Liver (tissue), 9 donors: Measurements from ENCODE around the gene CD55. TPM values are rescaled to one million over a fixed set of nuclear protein-coding genes. Genes with fewer than 3 reads are reported as not detected.

ENCODE experiments used
- DNase-seq: peaks from one replicate; pipeline ENCODE4 v3.0.0-alpha.2; 2017; ENCODE audit warnings: low spot score
- H3K27ac ChIP-seq, 2 donors: one replicate each; pipeline ENCODE4 v1.7.0; 2013; ENCODE audit warnings: inconsistent platforms in 2 of 2, low read length in 2 of 2, control low read depth in 1 of 2, low read depth in 1 of 2, mild to moderate bottlenecking in 1 of 2
- H3K27me3 ChIP-seq, 4 donors: one replicate each; pipeline versions ENCODE4 v1.6.1 to v1.7.0; 2013; ENCODE audit warnings: low read length in 3 of 4, inconsistent platforms in 1 of 4, mild to moderate bottlenecking in 1 of 4, moderate library complexity in 1 of 4; ENCODE audit not compliant: control insufficient read depth in 4 of 4, insufficient read depth in 4 of 4
- H3K36me3 ChIP-seq, 4 donors: one replicate each; pipeline versions ENCODE4 v1.6.1 to v1.7.0; 2013; ENCODE audit warnings: low read length in 3 of 4, mild to moderate bottlenecking in 3 of 4, low read depth in 1 of 4, moderate library complexity in 1 of 4; ENCODE audit not compliant: control insufficient read depth in 4 of 4, insufficient read depth in 3 of 4
- H3K4me1 ChIP-seq, 4 donors: one replicate each; pipeline versions ENCODE4 v1.6.1 to v1.7.0; 2013; ENCODE audit warnings: low read length in 3 of 4, mild to moderate bottlenecking in 3 of 4, moderate library complexity in 1 of 4; ENCODE audit not compliant: control insufficient read depth in 4 of 4, insufficient read depth in 4 of 4
- H3K4me3 ChIP-seq, 3 donors: one replicate each; pipeline versions ENCODE4 v1.6.1 to v1.7.0; 2013; ENCODE audit warnings: low read length in 3 of 3, control low read depth in 1 of 3, low read depth in 1 of 3, mild to moderate bottlenecking in 1 of 3
- H3K9ac ChIP-seq, 2 donors: one replicate each; pipeline ENCODE4 v1.7.0; 2013; ENCODE audit warnings: low read length in 2 of 2, mild to moderate bottlenecking in 2 of 2, moderate library complexity in 2 of 2, control low read depth in 1 of 2, low read depth in 1 of 2
- H3K9me3 ChIP-seq, 4 donors: one replicate each; pipeline versions ENCODE4 v1.6.1 to v1.7.0; 2013; ENCODE audit warnings: low read length in 3 of 4; ENCODE audit not compliant: control insufficient read depth in 4 of 4
- EGR1 ChIP-seq, 2 donors: IDR thresholded peaks; 2 replicates each; pipeline ENCODE4 v1.6.1; 2016 to 2018; ENCODE audit warnings: antibody characterized with exemption in 2 of 2, low read depth in 2 of 2
- FOXA1 ChIP-seq: IDR thresholded peaks from 2 replicates; pipeline ENCODE4 v1.6.1; 2016; ENCODE audit warnings: antibody characterized with exemption
- GABPA ChIP-seq, 2 donors: IDR thresholded peaks in 1 of 2; conservative IDR thresholded peaks in 1 of 2; 2 replicates each; pipeline ENCODE4 v1.6.1; 2016; ENCODE audit warnings: antibody characterized with exemption in 2 of 2, mild to moderate bottlenecking in 1 of 2, moderate library complexity in 1 of 2
- HNF4A ChIP-seq, 2 donors: conservative IDR thresholded peaks; 2 replicates each; pipeline ENCODE4 v1.6.1; 2016; ENCODE audit warnings: antibody characterized with exemption in 2 of 2, mild to moderate bottlenecking in 2 of 2
- HNF4G ChIP-seq: IDR thresholded peaks from 2 replicates; pipeline ENCODE4 v1.6.1; 2016; ENCODE audit warnings: antibody characterized with exemption
- NR2F2 ChIP-seq: IDR thresholded peaks from 2 replicates; pipeline ENCODE4 v1.6.1; 2016; ENCODE audit warnings: antibody characterized with exemption
- RAD21 ChIP-seq, 2 donors: IDR thresholded peaks; 2 replicates each; pipeline ENCODE4 v1.6.1; 2016; ENCODE audit warnings: antibody characterized with exemption in 2 of 2, mild to moderate bottlenecking in 2 of 2
- REST ChIP-seq: IDR thresholded peaks from 2 replicates; pipeline ENCODE4 v1.6.1; 2016; ENCODE audit warnings: antibody characterized with exemption, mild to moderate bottlenecking
- RXRA ChIP-seq, 2 donors: IDR thresholded peaks; 2 replicates each; pipeline ENCODE4 v1.6.1; 2017 to 2018; ENCODE audit warnings: antibody characterized with exemption in 2 of 2, mild to moderate bottlenecking in 1 of 2
- TAF1 ChIP-seq: conservative IDR thresholded peaks from 2 replicates; pipeline ENCODE4 v1.6.1; 2016; ENCODE audit warnings: antibody characterized with exemption, mild to moderate bottlenecking
- WGBS: extraction: QIAGEN DNeasy Blood & Tissue Kit; methylation state at CpG from one replicate; pipeline ENCODE4 v1.1.7; 2013; 5-methylcytosine and 5-hydroxymethylcytosine counted together
- polyA plus RNA-seq, 2 donors: library from polyadenylated mRNA; stranded (reverse) in 1 of 2; unstranded in 1 of 2; fragments of 200-250 nt in 1 of 2; fragments of >200 nt in 1 of 2; fragmentation: Nextera tagmentation in 1 of 2; extraction: Ambion mirVana in 1 of 2; gene quantifications; one replicate each; pipeline versions ENCODE4 v1.2.1 to v1.2.3, GENCODE V29; 2013 to 2015
- total RNA-seq, 2 donors: library from RNA; depleted of rRNA; stranded (reverse); fragments of >200 nt; gene quantifications; one replicate each; pipeline ENCODE4 v1.2.3, GENCODE V29; 2014
- TF ChIP-seq, protein P1 (sequence below): IDR thresholded peaks from 2 replicates; pipeline ENCODE4 v1.6.1; 2016; ENCODE audit warnings: antibody characterized with exemption
- TF ChIP-seq, protein P2 (sequence below): IDR thresholded peaks from 2 replicates; pipeline ENCODE4 v1.6.1; 2016; ENCODE audit warnings: antibody characterized with exemption
- TF ChIP-seq, protein P3 (sequence below): fragments of 150-350 bp; IDR thresholded peaks from 2 replicates; pipeline ENCODE4 v1.5.1; 2017; ENCODE audit warnings: improper control_type of control experiment, low read depth, low read length; ENCODE audit not compliant: missing input control
- donor health status: healthy.
- donor health status: healthy.
- donor health status: healthy.
- donor health status: healthy.
- donor health status: healthy.

Gene CD55
- total and polyA plus RNA-seq, 4 donors: 11.0 to 27.6 (median 12.6) TPM

DNA sequence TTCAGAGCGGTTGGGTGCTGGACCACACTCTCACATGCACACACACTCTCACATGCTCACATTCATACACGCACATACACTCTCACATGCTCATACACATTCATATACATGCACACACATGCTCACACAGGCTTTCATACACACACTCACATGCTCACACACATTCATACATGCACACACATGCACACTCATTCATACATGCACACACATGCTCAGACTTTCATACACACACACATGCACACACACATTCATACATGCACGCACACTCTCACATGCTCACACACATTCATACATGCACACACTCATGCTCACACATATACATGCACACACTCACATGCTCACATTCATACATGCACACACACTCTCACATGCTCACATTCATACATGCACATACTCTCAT lies 6.0 kb upstream of the CD55 start:
- H3K4me1 ChIP-seq: no peaks in the 10 kb centered on the region
- WGBS: 96% methylated on average over 3 of the region's 3 CpGs
- no peak overlapping the region for H3K9ac ChIP-seq
- no peak for TF ChIP-seq TAF1
- TF ChIP-seq, protein P1, sequence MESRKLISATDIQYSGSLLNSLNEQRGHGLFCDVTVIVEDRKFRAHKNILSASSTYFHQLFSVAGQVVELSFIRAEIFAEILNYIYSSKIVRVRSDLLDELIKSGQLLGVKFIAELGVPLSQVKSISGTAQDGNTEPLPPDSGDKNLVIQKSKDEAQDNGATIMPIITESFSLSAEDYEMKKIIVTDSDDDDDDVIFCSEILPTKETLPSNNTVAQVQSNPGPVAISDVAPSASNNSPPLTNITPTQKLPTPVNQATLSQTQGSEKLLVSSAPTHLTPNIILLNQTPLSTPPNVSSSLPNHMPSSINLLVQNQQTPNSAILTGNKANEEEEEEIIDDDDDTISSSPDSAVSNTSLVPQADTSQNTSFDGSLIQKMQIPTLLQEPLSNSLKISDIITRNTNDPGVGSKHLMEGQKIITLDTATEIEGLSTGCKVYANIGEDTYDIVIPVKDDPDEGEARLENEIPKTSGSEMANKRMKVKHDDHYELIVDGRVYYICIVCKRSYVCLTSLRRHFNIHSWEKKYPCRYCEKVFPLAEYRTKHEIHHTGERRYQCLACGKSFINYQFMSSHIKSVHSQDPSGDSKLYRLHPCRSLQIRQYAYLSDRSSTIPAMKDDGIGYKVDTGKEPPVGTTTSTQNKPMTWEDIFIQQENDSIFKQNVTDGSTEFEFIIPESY: no peak
- TF ChIP-seq NR2F2: no peak
- TF ChIP-seq, protein P2, sequence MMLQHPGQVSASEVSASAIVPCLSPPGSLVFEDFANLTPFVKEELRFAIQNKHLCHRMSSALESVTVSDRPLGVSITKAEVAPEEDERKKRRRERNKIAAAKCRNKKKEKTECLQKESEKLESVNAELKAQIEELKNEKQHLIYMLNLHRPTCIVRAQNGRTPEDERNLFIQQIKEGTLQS: no peak
- TF ChIP-seq GABPA (IDR thresholded peaks at IDR 0.05 in 1 of 2, conservative IDR thresholded peaks at IDR 0.05 in 1 of 2): no peak
- TF ChIP-seq REST: no peak
- TF ChIP-seq, protein P3, sequence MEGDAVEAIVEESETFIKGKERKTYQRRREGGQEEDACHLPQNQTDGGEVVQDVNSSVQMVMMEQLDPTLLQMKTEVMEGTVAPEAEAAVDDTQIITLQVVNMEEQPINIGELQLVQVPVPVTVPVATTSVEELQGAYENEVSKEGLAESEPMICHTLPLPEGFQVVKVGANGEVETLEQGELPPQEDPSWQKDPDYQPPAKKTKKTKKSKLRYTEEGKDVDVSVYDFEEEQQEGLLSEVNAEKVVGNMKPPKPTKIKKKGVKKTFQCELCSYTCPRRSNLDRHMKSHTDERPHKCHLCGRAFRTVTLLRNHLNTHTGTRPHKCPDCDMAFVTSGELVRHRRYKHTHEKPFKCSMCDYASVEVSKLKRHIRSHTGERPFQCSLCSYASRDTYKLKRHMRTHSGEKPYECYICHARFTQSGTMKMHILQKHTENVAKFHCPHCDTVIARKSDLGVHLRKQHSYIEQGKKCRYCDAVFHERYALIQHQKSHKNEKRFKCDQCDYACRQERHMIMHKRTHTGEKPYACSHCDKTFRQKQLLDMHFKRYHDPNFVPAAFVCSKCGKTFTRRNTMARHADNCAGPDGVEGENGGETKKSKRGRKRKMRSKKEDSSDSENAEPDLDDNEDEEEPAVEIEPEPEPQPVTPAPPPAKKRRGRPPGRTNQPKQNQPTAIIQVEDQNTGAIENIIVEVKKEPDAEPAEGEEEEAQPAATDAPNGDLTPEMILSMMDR: no peak
- TF ChIP-seq HNF4G: no peak
- no peak for TF ChIP-seq EGR1 (IDR thresholded peaks at IDR 0.05; ENCODE audit: low read depth in 2 of 2)
- no peak for TF ChIP-seq HNF4A (conservative IDR thresholded peaks at IDR 0.05)
- H3K9me3 ChIP-seq: no peaks in the 10 kb centered on the region
- no peak for DNase-seq
- no peak overlapping the region for H3K4me3 ChIP-seq
- no peaks in the 10 kb centered on the region for H3K27me3 ChIP-seq
- H3K36me3 ChIP-seq: no peaks in the 10 kb centered on the region
- H3K27ac ChIP-seq: no peak overlapping the region

DNA sequence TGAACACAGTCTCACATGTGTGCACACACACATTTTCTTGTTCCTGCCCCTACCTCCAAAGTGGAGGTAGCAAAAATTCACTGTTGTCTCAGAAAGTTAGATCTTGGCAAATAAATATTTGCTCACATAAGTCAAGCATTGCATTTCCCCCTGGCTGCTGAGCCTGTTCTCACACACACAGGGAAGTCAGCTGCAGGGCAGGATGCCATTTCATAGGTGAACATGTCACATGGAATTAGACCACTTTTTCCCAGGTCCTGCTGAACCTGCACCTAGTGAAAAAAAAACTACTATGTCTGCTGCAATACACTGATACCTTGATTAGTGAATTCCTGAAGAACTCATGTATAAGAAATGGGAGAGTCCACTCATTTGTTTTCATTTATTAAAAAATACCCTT lies 5.3 kb upstream of the CD55 start:
- Histone ChIP-seq H3K4me3 (no peak overlapping the region), H3K4me1 (peaks cover 0 to 4% (median 1%) of the 10 kb centered on the region in 4 donors), H3K27ac (no peak overlapping the region), H3K9ac (no peak overlapping the region), H3K9me3 (no peaks in the 10 kb centered on the region), H3K27me3 (no peaks in the 10 kb centered on the region), H3K36me3 (no peaks in the 10 kb centered on the region)
- no peak for DNase-seq
- TF ChIP-seq RXRA (IDR thresholded peaks at IDR 0.05) (no peak), RAD21 (IDR thresholded peaks at IDR 0.05) (peak in 1 of 2 donors; percentile 13), FOXA1 (no peak)
